ENCODE measurements around the gene PDLIM1. TPM values are rescaled to one million over a fixed set of nuclear protein-coding genes. Genes with fewer than 3 reads are reported as not detected.
"Not testable (repeated sequence)": the region's sequence is repeated elsewhere in the genome, so short reads cannot be mapped to it uniquely, and the experiment has no call there.

The PDLIM1 gene
- total and polyA plus RNA-seq, 2 experiments from 2014 or later, result 75.7 to 335 TPM

- DNase-seq (ENCODE audit: low read depth in 1 of 2, low spot score in 1 of 2), result peak in 1 of 2 donors; percentile 37
- H3K36me3 ChIP-seq, result peaks cover 8% of the 10 kb centered on the region
- no peaks in the 10 kb centered on the region for H3K9me3 ChIP-seq (ENCODE audit: low read depth)
- no peak for TF ChIP-seq CTCF (IDR thresholded peaks at IDR 0.05; ENCODE audit: low read depth, low read length)
- H3K4me3 ChIP-seq, result no peak overlapping the region
- H3K27ac ChIP-seq, result no peak overlapping the region
- peaks cover 2% of the 10 kb centered on the region for H3K4me1 ChIP-seq (ENCODE audit: low read depth)
- no peaks in the 10 kb centered on the region for H3K27me3 ChIP-seq
These were observed 54.5 kb downstream of the PDLIM1 start for GRCh38 chr10:95236068-95236903.

- peaks cover 8% of the 10 kb centered on the region for H3K36me3 ChIP-seq
- no peak for DNase-seq (ENCODE audit: low read depth in 1 of 2, low spot score in 1 of 2)
- H3K27me3 ChIP-seq, result no peaks in the 10 kb centered on the region
- no peak overlapping the region for H3K4me3 ChIP-seq
- H3K4me1 ChIP-seq (ENCODE audit: low read depth), result peaks cover 2% of the 10 kb centered on the region
- no peak overlapping the region for H3K27ac ChIP-seq
- H3K9me3 ChIP-seq (ENCODE audit: low read depth), result no peaks in the 10 kb centered on the region
- no peak for TF ChIP-seq CTCF (IDR thresholded peaks at IDR 0.05; ENCODE audit: low read depth, low read length)
These were observed 55.1 kb downstream of the PDLIM1 start for GRCh38 chr10:95235676-95236067.

- H3K4me3 ChIP-seq, result no peak overlapping the region
- no peaks in the 10 kb centered on the region for H3K9me3 ChIP-seq (ENCODE audit: low read depth)
These were observed 55.9 kb downstream of the PDLIM1 start for GRCh38 chr10:95234951-95235350.

GRCh38 chr10:95233377-95234034, 57.3 kb downstream of the PDLIM1 start:
- no peak for DNase-seq (ENCODE audit: low read depth in 1 of 2, low spot score in 1 of 2)
- Histone ChIP-seq H3K9me3 (ENCODE audit: low read depth) (no peaks in the 10 kb centered on the region), H3K27me3 (no peaks in the 10 kb centered on the region), H3K4me1 (ENCODE audit: low read depth) (peaks cover 11% of the 10 kb centered on the region), H3K4me3 (no peak overlapping the region), H3K27ac (no peak overlapping the region), H3K36me3 (peaks cover 8% of the 10 kb centered on the region)
- no peak for TF ChIP-seq CTCF (IDR thresholded peaks at IDR 0.05; ENCODE audit: low read depth, low read length)

More at GRCh38 chr10:95234951-95235350, 55.9 kb downstream of the PDLIM1 start:
- Histone ChIP-seq H3K4me1 (ENCODE audit: low read depth) (peaks cover 8% of the 10 kb centered on the region), H3K27me3 (no peaks in the 10 kb centered on the region), H3K27ac (no peak overlapping the region), H3K36me3 (peaks cover 8% of the 10 kb centered on the region)
- DNase-seq (ENCODE audit: low read depth in 1 of 2, low spot score in 1 of 2), result no peak
- no peak for TF ChIP-seq CTCF (IDR thresholded peaks at IDR 0.05; ENCODE audit: low read depth, low read length)

GRCh38 chr10:95230677-95231586, 59.9 kb downstream of the PDLIM1 start:
- not testable (repeated sequence) for H3K27me3 ChIP-seq; H3K9me3 ChIP-seq (ENCODE audit: low read depth); H3K27ac ChIP-seq; H3K36me3 ChIP-seq; H3K4me1 ChIP-seq (ENCODE audit: low read depth)
- peak overlapping the region; percentile 35 for H3K4me3 ChIP-seq
- peak; percentile 60 to 65 for DNase-seq (ENCODE audit: low read depth in 1 of 2, low spot score in 1 of 2)
